Middle frontal gyrus (tissue), 1 donor: ENCODE results near the gene OR10P1.

Source experiments
- DNase-seq: peaks from one replicate; pipeline ENCODE4 v3.0.0-alpha.2; 2015; ENCODE audit warnings: low spot score; ENCODE audit errors: extremely low spot score

OR10P1 gene

GRCh38 chr12:55684761-55685370, 48.2 kb downstream of the OR10P1 start:
- no peak for DNase-seq

- no peak for DNase-seq
Measured at GRCh38 chr12:55685671-55686070, 49.0 kb downstream of the OR10P1 start.

GRCh38 chr12:55686366-55687010, 49.8 kb downstream of the OR10P1 start:
- no peak for DNase-seq
